HG02763 (cell line): ENCODE results near the gene STARD6.
"Not testable (repeated sequence)": the region's sequence is repeated elsewhere in the genome, so short reads cannot be mapped to it uniquely, and the experiment has no call there.

Experiments used
- ATAC-seq: cut with Tn5 transposase; IDR thresholded peaks from one replicate; pipeline ENCODE4 v1.9.1; 2021; ENCODE audit warnings: mild to moderate bottlenecking, moderate library complexity; ENCODE audit not compliant: unreplicated experiment

Gene STARD6

GRCh38 chr18:54357660-54358494, at the start of gene STARD6, which contains the start of gene C18orf54:
STARD6 (minus strand) TSS chr18:54357858; CDS start chr18:54354573, 3,285 bp downstream.
C18orf54 (plus strand) TSS chr18:54357906; CDS start chr18:54360573, 2,667 bp downstream.
- ATAC-seq = peak; percentile 95

- ATAC-seq = no peak
These were observed 47.6 kb upstream of the STARD6 start for GRCh38 chr18:54405290-54405689.

GRCh38 chr18:54396760-54397159, 39.1 kb upstream of the STARD6 start:
- no peak for ATAC-seq

- no peak for ATAC-seq
These were observed 36.1 kb upstream of the STARD6 start for GRCh38 chr18:54393648-54394294.

GRCh38 chr18:54392543-54393023, 34.9 kb upstream of the STARD6 start:
- ATAC-seq = peak; percentile 56

- no peak for ATAC-seq
These were observed 33.2 kb upstream of the STARD6 start for GRCh38 chr18:54390838-54391237.

GRCh38 chr18:54389143-54389505, 31.5 kb upstream of the STARD6 start:
- ATAC-seq = no peak

GRCh38 chr18:54388203-54389142, 30.8 kb upstream of the STARD6 start:
- ATAC-seq = peak; percentile 87

GRCh38 chr18:54387631-54388030, 30.0 kb upstream of the STARD6 start:
- ATAC-seq = no peak

GRCh38 chr18:54386800-54387495, 29.3 kb upstream of the STARD6 start:
- not testable (repeated sequence) for ATAC-seq

GRCh38 chr18:54386043-54386442, 28.4 kb upstream of the STARD6 start:
- no peak for ATAC-seq

GRCh38 chr18:54382733-54383252, 25.1 kb upstream of the STARD6 start:
- ATAC-seq = no peak

GRCh38 chr18:54382076-54382475, 24.4 kb upstream of the STARD6 start:
- ATAC-seq = no peak

- no peak for ATAC-seq
These were observed 24.0 kb upstream of the STARD6 start for GRCh38 chr18:54381640-54382039.

GRCh38 chr18:54378057-54378456, 20.4 kb upstream of the STARD6 start:
- ATAC-seq = no peak

GRCh38 chr18:54360406-54360805, 2.7 kb upstream of the STARD6 start:
- no peak for ATAC-seq

- no peak for ATAC-seq
These were observed 1.6 kb upstream of the STARD6 start for GRCh38 chr18:54359233-54359632.

- peak; percentile 11 for ATAC-seq
These were observed 910 bp upstream of the STARD6 start for GRCh38 chr18:54358495-54359040.

- ATAC-seq = peak; percentile 43
These were observed 487 bp downstream of the STARD6 start for GRCh38 chr18:54357082-54357659.
